Fibroblast of gingiva (primary cell): Measurements from ENCODE around the gene HEXA.

ENCODE experiments used
- DNase-seq: peaks from one replicate; pipeline ENCODE4 v3.0.0-alpha.2; 2011; ENCODE audit warnings: low read depth

The HEXA gene

GRCh38 chr15:72319360-72319984 lies 56.3 kb downstream of the HEXA start:
- DNase-seq = peak; percentile 42

GRCh38 chr15:72318408-72318942 lies 57.3 kb downstream of the HEXA start:
- DNase-seq = no peak

- DNase-seq = no peak
Measured at GRCh38 chr15:72315706-72316370, 60.0 kb downstream of the HEXA start.

GRCh38 chr15:72313881-72314280 lies 61.9 kb downstream of the HEXA start:
- DNase-seq = no peak

GRCh38 chr15:72313448-72313840 lies 62.4 kb downstream of the HEXA start:
- DNase-seq = no peak

- DNase-seq = peak; percentile 78
Measured at GRCh38 chr15:72312605-72313447, 63.0 kb downstream of the HEXA start.

- no peak for DNase-seq
Measured at GRCh38 chr15:72307026-72307425, 68.8 kb downstream of the HEXA start.

- peak; percentile 68 for DNase-seq
Measured at GRCh38 chr15:72306211-72306785, 69.5 kb downstream of the HEXA start.

GRCh38 chr15:72304596-72304995 lies 71.2 kb downstream of the HEXA start:
- DNase-seq = no peak

- no peak for DNase-seq
Measured at GRCh38 chr15:72302955-72303354, 72.9 kb downstream of the HEXA start.
